ENCODE data around the gene ERBB3. TPM values are rescaled to one million over a fixed set of nuclear protein-coding genes. Genes with fewer than 3 reads are reported as not detected.

The ERBB3 gene
- total and polyA plus RNA-seq, 2 of the 8 experiments (the other 6 are each of a cell fraction or from before 2014, with no cell fraction given): 33.9 to 52.4 TPM

GRCh38 chr12:56082967-56083366, 3.0 kb downstream of the ERBB3 start (continued):
- TF ChIP-seq RFX5 (IDR thresholded peaks at IDR 0.05; ENCODE audit: borderline replicate concordance, low read depth, low read length) (no peak), BACH1 (IDR thresholded peaks at IDR 0.05; ENCODE audit: low read length) (no peak), RXRA (IDR thresholded peaks at IDR 0.05; ENCODE audit: insufficient read depth, low read depth, low read length) (no peak), KDM4A (IDR thresholded peaks at IDR 0.05; ENCODE audit: low read depth, low read length, severe bottlenecking) (no peak), MAX (IDR thresholded peaks at IDR 0.05) (no peak)

Measured in H1 (cell line).